Astrocyte of the hippocampus (primary cell): ENCODE measurements around the gene POLR2C.
"Not testable (repeated sequence)": the region's sequence is repeated elsewhere in the genome, so short reads cannot be mapped to it uniquely, and the experiment has no call there.

Source experiments
- DNase-seq: peaks from one replicate; pipeline ENCODE4 v3.0.0; 2011; ENCODE audit warnings: low read depth, low spot score

The POLR2C gene

GRCh38 chr16:57462209-57462977 is at the start of gene POLR2C:
POLR2C (plus strand) TSS chr16:57462679; CDS start chr16:57462725, 46 bp downstream.
- peak; percentile 95 for DNase-seq

GRCh38 chr16:57413301-57413730 is 49.2 kb upstream of the POLR2C start:
- no peak for DNase-seq

- no peak for DNase-seq
Observed at GRCh38 chr16:57413733-57414132, 48.7 kb upstream of the POLR2C start.

DNA sequence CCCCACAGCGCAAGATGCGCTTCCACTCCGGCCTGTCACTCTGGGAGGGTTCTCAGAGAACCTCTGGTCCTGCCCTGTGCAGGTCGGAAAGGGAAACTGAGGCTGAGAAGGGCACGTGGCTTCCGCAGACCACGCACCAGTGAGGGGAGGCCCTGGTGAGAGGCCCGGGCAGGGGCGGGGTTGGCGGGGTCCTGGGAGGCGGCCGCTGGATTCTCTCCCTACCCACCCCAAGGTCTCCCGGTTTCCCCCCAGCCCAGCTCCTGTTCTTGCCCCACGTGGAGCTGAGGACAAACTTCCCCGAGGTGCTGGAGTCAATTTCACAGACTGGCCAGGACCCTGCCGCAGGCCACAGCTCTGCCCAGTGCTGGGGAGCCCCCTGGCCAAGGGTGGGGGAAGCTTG is 46.4 kb upstream of the POLR2C start:
- no peak for DNase-seq

DNA sequence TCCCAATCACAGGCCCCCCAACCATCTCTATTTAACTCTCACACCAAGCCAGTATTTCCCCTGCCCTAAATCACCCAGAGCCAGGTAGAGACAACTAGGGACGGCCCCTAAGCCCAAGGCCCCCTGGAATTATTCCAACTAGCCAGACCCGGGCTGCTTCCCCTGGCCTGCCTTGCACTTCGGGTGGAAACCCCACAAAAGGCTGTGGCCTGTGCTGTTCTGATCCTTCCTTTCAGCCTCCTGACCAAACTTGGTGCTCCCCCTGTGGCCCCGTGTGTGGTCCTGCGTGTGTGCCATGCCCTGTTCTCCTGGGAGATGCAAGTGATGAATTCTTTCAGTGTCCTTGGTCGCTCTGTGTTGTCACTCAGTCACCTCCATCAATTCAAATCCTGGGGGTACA is 43.0 kb upstream of the POLR2C start:
- no peak for DNase-seq

- DNase-seq: peak; percentile 61
Observed at GRCh38 chr16:57422026-57422944, 40.2 kb upstream of the POLR2C start.

DNA sequence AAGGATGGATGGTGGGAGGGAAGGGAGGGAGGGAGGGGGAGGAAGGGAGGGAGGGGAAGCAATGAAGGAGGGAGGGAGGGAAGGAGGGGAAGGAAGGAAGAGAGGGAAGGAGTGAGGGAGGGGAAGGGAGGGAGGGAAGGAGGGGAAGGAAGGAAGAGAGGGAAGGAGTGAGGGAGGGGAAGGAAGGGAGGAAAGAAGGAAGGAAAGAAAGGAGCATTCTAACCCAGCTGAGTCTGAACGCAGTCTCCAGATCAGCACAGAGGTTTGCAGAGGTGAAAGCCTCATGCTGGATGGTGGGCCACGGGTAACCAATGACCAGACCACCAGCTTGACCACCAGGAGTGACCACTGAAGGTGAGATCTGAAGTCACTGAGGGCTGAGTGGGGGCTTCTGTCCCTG is 39.3 kb upstream of the POLR2C start:
- DNase-seq: no peak

- DNase-seq: peak; percentile 13
Observed at GRCh38 chr16:57424583-57424982, 37.9 kb upstream of the POLR2C start.

- DNase-seq: no peak
Observed at GRCh38 chr16:57426356-57426755, 36.1 kb upstream of the POLR2C start.

DNA sequence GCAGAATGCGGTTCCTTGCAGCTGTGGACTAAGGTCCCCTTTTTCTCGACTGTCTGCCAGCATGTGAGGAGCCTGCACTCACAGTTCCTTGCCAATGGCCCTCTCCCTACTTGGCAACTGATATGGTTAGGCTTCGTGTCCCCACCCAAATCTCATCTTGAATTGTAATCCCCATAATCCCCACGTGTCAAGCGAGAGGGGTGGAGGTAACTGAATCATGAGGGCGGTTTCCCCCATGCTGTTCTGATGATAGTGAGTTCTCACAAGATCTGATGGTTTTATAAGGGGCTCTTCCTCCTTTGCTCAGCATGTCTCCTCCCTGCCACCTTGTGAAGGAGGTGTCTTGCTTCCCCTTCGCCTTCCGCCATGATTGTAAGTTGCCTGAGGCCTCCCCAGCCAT is 35.2 kb upstream of the POLR2C start:
- DNase-seq: no peak

GRCh38 chr16:57427824-57428223 is 34.7 kb upstream of the POLR2C start:
- DNase-seq: no peak

DNA sequence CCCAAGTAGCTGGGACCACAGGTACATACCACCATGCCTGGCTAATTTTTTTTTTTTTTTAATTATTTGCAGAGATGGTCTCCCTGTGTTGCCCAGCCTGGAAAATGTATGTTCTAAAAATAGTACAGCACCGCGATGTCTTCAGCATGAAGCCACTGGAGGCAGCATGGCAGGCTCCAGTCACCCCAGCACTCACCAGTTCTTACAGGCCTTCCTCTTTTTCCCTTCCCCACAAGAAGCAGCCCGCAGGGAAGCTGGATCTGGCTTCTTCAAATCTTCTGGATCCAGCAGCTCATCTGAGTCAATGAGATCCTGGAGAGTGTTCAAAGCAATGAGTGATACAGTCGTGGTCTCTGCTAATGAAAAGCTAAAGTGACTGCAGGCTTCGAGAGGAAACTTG is 31.5 kb upstream of the POLR2C start:
- DNase-seq: no peak

DNA sequence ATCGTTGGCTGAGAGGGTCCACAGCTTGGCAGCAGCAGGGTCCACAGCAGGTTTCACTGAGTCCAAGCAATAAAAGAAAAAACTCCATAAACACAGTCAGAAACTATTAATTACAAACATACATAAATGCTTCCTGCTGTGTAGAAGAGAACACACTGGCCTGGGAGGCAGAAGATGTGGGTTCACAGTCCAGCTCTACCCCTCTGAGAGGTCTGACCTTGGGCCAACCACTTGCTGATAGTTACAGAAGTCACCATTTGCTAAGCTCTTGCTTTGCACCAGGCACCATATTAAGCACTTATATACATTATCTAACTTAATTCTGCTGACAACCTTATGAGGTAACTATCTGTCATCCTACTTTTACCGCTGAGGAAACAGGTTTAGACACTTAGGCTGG is 30.0 kb upstream of the POLR2C start:
- DNase-seq: no peak

DNA sequence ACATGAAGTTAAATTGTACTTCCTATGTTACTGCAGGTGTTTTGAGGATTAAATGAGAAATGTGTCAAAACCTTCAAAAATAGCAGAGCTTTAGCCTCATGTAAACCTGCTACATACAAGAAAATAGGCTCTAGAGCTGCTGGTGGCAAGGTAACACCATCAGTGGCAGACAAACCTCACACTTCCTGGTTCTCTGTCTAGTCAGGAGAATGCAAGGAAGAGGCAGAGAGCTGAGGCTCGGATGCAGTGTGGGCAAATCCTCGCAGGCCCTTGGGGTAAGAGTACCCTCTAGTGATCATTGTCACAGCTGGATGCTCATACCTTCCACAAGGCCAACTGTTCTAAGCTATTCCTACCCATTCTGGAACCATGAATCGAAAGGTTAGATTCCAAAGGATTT is 29.5 kb upstream of the POLR2C start:
- no peak for DNase-seq

GRCh38 chr16:57434003-57434402 is 28.5 kb upstream of the POLR2C start:
- DNase-seq: no peak

DNA sequence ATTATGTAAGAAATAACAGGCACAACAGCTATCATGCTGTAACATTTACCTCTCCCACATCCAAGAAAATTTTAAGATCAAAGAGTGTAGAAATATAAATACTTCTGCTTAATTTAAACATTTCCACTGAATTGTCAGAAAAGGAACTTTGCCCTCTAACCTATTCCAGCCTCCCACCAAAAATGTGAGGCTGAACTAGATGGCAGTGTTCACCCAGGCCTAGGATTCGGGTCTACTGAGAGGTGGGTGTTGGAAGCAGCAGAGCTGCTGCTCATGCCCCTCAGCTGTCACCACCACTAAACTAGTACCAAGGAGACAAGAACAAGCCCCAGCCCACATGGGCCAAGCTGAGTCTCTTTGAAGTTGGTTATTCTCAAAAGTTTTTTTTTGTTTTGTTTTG is 26.6 kb upstream of the POLR2C start:
- DNase-seq: no peak

GRCh38 chr16:57439947-57440346 is 22.5 kb upstream of the POLR2C start:
- DNase-seq: not testable (repeated sequence)

- not testable (repeated sequence) for DNase-seq
Observed at GRCh38 chr16:57440551-57440950, 21.9 kb upstream of the POLR2C start.

GRCh38 chr16:57444711-57445110 is 17.8 kb upstream of the POLR2C start:
- DNase-seq: peak; percentile 32

GRCh38 chr16:57445510-57445909 is 17.0 kb upstream of the POLR2C start:
- no peak for DNase-seq

- peak; percentile 57 for DNase-seq
Observed at GRCh38 chr16:57446531-57447185, 15.8 kb upstream of the POLR2C start.
